Endothelial cell of umbilical vein (primary cell): ENCODE measurements around the gene ZBTB7C.

Experiments
- CTCF ChIP-seq, 2 donors: IDR thresholded peaks; 1 replicate in 1 of 2; 2 replicates in 1 of 2; pipeline ENCODE4 v1.5.1; 2011; ENCODE audit warnings: low read length in 2 of 2, mild to moderate bottlenecking in 2 of 2, moderate library complexity in 2 of 2, control low read depth in 1 of 2, inconsistent platforms in 1 of 2, low read depth in 1 of 2; ENCODE audit not compliant: insufficient read depth in 1 of 2; ENCODE audit errors: extremely low read depth in 1 of 2
- EZH2 ChIP-seq: IDR thresholded peaks from 2 replicates; pipeline ENCODE4 v1.6.1; 2012; ENCODE audit warnings: borderline replicate concordance, low read depth, mild to moderate bottlenecking, moderate library complexity, low read length, inconsistent platforms; ENCODE audit not compliant: severe bottlenecking
- GATA2 ChIP-seq: IDR thresholded peaks from 2 replicates; pipeline ENCODE4 v1.7.0; 2011; ENCODE audit warnings: low read depth, mild to moderate bottlenecking, moderate library complexity, mixed read lengths, low read length; ENCODE audit not compliant: insufficient read length, insufficient read depth
- MYC ChIP-seq: IDR thresholded peaks from one replicate; pipeline ENCODE4 v1.6.1; 2011; ENCODE audit warnings: mild to moderate bottlenecking, low read depth, low read length
- POLR2A ChIP-seq: IDR thresholded peaks from 2 replicates; pipeline ENCODE4 v1.6.1; 2012; ENCODE audit warnings: low read depth, mild to moderate bottlenecking, control low read depth, low read length
- POLR2AphosphoS5 ChIP-seq: IDR thresholded peaks from 2 replicates; pipeline ENCODE4 v1.6.1; 2012; ENCODE audit warnings: low read depth, mild to moderate bottlenecking, control low read depth, low read length, moderate library complexity; ENCODE audit not compliant: insufficient read depth

GRCh38 chr18:48007381-48007780 is 401.8 kb downstream of the ZBTB7C start:
- no peak for TF ChIP-seq CTCF (IDR thresholded peaks at IDR 0.05; ENCODE audit: extremely low read depth in 1 of 2, insufficient read depth in 1 of 2, low read depth in 1 of 2, low read length in 2 of 2)
- no peak for TF ChIP-seq POLR2A
- TF ChIP-seq EZH2: no peak
- no peak for TF ChIP-seq POLR2AphosphoS5
- no peak for TF ChIP-seq GATA2
- TF ChIP-seq MYC: no peak
